NB4 (cell line): ENCODE measurements around the gene HEMK1.

ENCODE experiments used
- CTCF ChIP-seq: IDR thresholded peaks from one replicate; pipeline ENCODE4 v1.5.1; 2012; ENCODE audit warnings: low read depth, low read length
- POLR2A ChIP-seq: IDR thresholded peaks from 2 replicates; pipeline ENCODE4 v1.6.1; 2011; ENCODE audit warnings: mild to moderate bottlenecking; ENCODE audit not compliant: insufficient read length; ENCODE audit errors: extremely low read depth

GRCh38 chr3:50520849-50521248 lies 48.5 kb upstream of the HEMK1 start:
- TF ChIP-seq CTCF = no peak
- no peak for TF ChIP-seq POLR2A
